ENCODE data around the gene CGN.

The CGN gene

DNA sequence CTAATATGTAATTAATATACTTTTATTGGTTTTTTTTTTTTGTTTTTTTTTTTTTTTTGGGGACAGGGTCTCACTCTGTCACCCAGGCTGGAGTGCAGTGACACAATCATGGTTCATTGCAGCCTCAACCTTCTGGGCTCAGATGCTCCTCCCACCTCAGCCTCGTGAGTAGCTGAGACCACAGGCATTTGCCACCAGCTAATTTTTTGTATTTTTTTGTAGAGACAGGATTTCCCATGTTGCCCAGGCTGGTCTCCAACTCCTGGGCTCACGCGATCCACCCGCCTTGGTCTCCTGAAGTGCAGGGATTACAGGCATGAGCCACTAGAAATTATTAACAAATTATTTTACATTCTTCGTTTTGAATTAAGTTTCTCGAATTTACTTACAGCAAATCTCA, 35.1 kb upstream of the CGN start:
- DNase-seq (ENCODE audit: extremely low read depth, low read depth), result no peak
- TF ChIP-seq, protein P1, sequence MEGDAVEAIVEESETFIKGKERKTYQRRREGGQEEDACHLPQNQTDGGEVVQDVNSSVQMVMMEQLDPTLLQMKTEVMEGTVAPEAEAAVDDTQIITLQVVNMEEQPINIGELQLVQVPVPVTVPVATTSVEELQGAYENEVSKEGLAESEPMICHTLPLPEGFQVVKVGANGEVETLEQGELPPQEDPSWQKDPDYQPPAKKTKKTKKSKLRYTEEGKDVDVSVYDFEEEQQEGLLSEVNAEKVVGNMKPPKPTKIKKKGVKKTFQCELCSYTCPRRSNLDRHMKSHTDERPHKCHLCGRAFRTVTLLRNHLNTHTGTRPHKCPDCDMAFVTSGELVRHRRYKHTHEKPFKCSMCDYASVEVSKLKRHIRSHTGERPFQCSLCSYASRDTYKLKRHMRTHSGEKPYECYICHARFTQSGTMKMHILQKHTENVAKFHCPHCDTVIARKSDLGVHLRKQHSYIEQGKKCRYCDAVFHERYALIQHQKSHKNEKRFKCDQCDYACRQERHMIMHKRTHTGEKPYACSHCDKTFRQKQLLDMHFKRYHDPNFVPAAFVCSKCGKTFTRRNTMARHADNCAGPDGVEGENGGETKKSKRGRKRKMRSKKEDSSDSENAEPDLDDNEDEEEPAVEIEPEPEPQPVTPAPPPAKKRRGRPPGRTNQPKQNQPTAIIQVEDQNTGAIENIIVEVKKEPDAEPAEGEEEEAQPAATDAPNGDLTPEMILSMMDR (IDR thresholded peaks at IDR 0.05; ENCODE audit: low read depth, low read length, missing control alignments), result no peak
- no peak overlapping the region for H3K4me3 ChIP-seq (replicated peaks; ENCODE audit: low read depth, low read length)

DNA sequence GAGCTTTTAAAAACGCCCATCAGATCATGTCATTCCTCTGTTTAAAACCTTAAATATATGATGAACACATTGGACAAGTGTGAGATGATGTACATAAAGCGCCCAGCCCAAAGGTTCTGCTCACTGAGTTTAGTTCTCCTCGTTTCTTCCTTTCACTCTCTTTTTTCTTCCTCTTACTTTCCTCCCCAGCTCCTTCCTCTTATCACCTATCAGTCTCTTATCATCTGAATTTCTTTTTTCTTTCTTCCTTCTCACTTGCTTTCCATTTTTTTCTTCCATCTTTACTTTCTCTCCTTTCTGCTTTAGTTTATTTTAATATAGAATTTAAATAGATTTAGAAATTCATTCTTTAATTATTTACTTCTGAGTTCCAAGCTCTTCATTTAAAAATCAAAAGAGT, 34.1 kb upstream of the CGN start:
- TF ChIP-seq, protein P1 (IDR thresholded peaks at IDR 0.05; ENCODE audit: low read depth, low read length, missing control alignments), result no peak
- no peak overlapping the region for H3K4me3 ChIP-seq (replicated peaks; ENCODE audit: low read depth, low read length)
- DNase-seq (ENCODE audit: extremely low read depth, low read depth), result no peak

DNA sequence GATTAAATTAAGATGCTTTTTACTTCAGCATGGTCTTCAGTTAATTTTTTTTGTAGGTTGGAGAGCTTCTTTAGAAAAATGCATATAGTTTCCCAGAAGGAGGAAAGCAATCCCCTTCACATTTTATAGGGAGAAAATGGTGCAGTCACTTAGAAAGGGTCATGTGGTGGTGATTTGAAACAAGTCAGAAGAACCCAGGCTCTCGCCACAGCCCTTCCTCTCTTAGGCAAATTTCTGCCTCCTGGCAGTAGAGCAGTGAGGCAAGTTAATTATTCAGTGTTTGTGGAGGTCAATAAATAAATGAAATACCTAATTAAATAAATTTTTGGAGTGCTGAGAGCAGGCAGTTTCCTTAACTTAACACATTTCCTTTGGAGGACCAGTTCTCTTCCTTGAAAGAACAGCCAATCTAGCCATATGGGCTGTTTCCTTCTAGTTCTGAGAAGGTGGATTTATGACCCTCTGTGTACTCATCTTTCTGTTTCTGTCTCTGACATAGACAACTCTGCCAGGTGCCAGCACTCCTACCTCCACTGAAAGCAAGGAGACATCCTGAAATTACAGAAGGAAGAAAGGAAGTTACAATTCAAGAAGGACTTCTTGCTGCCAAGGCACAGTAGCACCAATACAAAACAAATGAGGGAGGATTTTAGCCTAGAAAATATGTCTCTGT, 32.9 kb upstream of the CGN start:
- no peak for DNase-seq (ENCODE audit: extremely low read depth, low read depth)
- TF ChIP-seq, protein P1 (IDR thresholded peaks at IDR 0.05; ENCODE audit: low read depth, low read length, missing control alignments), result no peak
- H3K4me3 ChIP-seq (replicated peaks; ENCODE audit: low read depth, low read length), result no peak overlapping the region

DNA sequence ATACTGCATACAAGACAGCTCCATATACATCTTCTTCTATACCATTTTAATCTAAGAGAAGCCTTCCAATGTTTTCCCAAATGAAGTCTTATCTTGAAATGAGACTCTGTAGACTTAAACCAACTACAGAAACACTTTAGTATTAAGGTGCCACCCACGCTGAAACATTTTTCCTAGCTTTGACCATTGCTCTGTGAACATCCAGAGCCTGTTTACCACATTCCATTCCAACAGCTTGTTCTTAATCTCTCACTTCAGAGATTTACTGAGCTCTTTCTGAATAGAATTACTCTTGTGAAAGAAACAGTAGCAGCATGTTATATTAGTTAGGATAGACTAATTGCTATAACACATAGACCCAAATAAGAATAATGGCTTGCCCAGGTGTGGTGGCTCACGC, 32.3 kb upstream of the CGN start:
- TF ChIP-seq, protein P1 (IDR thresholded peaks at IDR 0.05; ENCODE audit: low read depth, low read length, missing control alignments), result no peak
- DNase-seq (ENCODE audit: extremely low read depth, low read depth), result no peak
- no peak overlapping the region for H3K4me3 ChIP-seq (replicated peaks; ENCODE audit: low read depth, low read length)

DNA sequence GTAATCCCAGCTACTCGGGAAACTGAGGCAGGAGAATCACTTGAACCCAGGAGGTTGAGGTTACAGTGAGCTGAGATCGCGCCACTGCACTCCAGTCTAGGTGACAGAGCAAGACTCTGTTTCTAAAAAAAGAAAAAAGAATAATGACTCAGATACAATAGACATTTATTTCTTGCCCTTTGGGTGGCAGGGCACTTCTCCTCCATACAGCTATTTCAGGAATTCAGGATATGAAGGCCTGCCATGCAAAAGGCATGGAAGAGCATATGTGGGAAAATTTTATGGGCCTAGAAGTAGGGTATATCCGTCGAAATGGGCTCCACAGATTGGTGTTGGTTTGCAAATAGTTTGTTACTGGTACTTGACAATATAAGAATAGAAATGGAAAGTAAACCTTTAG, 31.7 kb upstream of the CGN start:
- TF ChIP-seq, protein P1 (IDR thresholded peaks at IDR 0.05; ENCODE audit: low read depth, low read length, missing control alignments), result no peak
- H3K4me3 ChIP-seq (replicated peaks; ENCODE audit: low read depth, low read length), result no peak overlapping the region
- DNase-seq (ENCODE audit: extremely low read depth, low read depth), result no peak

DNA sequence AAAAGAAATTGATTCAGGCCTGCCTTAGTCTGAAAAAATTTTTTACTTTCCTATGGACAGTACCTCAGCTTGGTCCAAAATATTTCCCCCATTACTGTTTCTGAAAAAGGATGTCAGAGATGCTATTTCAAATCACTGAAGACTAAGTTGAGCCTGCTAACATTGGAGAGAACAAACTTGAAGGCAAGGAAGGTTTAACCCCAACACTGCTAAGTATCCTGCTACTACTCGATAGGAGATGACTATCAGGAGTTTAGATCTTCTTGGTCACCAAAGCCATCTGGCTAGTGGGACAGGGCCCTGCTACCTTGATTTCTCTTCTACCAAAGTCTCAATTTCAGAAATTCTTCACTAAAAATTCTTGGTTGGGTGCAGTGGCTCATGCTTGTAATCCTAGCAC, 29.2 kb upstream of the CGN start:
- no peak overlapping the region for H3K4me3 ChIP-seq (replicated peaks; ENCODE audit: low read depth, low read length)
- TF ChIP-seq, protein P1 (IDR thresholded peaks at IDR 0.05; ENCODE audit: low read depth, low read length, missing control alignments), result no peak
- no peak for DNase-seq (ENCODE audit: extremely low read depth, low read depth)
